SK-N-MC (cell line): ENCODE results near the gene ADAMTS17.

ENCODE experiments used
- EZH2 ChIP-seq: fragments of 200-600 bp; sonication (generic); IDR thresholded peaks from one replicate; pipeline ENCODE4 v1.6.1; 2017; ENCODE audit warnings: antibody characterized with exemption
- POLR2AphosphoS5 ChIP-seq: IDR thresholded peaks from 2 replicates; pipeline ENCODE4 v1.6.1; 2012; ENCODE audit warnings: mild to moderate bottlenecking, low read depth, low read length, borderline replicate concordance

- TF ChIP-seq POLR2AphosphoS5 (no peak), EZH2 (no peak)
These were observed 39.8 kb downstream of the ADAMTS17 start for GRCh38 chr15:100301910-100302431.
